CD4-positive, alpha-beta T cell treated with Interleukin-10 for 1 hour (primary cell): ENCODE results near the gene FEZ2.

Source experiments
- DNase-seq: peaks from one replicate; pipeline ENCODE4 v3.0.0-alpha.2; 2020

FEZ2 gene

DNA sequence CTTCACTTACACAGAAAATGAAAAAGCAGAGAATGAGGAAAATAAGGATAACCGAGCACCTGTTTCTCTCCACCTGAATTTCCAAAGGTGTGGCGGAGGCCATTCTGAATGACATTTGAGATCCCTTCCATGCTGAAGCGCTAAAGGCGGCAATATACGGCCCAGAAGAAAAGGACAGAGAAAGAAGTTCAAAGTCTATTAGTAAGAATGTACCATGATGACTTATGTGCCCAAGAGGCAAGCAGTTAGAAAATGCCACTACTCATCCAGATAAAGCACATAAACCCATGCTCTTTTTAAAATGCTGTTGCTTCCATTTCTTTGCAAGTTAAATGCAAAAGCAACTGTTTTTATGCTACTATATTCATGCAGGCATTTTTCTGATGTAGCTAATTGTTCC is 37.2 kb downstream of the FEZ2 start:
- no peak for DNase-seq

- DNase-seq: no peak
These were observed 38.6 kb downstream of the FEZ2 start for GRCh38 chr2:36559221-36559942.

DNA sequence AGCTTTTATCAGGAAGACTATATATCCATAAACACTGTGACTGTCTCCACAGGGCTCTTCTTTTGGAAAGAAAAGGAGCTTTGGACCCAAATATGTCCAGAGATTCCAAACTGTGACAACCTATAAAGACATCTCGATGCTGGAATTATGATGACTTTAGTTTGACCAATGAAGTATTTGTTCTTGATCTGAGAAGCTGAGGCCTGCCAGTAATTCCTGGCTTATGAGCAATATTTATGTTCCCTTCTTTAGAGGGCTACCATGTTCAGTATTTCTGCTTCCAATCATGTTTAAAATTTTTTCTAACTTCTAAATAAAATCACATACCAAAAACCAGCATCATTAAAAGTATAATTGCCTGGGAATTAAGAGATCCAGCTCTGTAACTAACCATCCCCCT is 41.1 kb downstream of the FEZ2 start:
- DNase-seq: no peak

GRCh38 chr2:36555789-36556188 is 42.2 kb downstream of the FEZ2 start:
- DNase-seq: no peak

GRCh38 chr2:36554531-36554930 is 43.4 kb downstream of the FEZ2 start:
- no peak for DNase-seq

DNA sequence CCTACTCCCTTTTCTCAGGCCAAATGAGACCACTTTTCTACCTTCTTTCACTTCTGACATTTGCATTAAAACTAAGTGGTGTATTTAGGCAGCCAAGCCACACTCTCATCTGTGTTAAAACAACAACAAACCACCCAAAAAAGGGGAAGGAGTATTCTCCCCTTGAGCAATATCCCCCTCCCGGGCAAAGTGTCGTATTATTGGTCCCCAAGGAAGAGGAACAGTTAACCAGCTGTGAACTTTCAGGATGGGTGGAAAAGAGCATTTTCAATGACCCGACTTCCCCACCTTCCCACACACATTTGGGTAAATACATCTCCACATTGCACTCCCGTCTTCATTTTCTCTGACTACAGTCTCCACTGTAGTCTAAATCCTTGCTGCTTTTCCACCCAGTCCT is 44.3 kb downstream of the FEZ2 start:
- no peak for DNase-seq

- DNase-seq: no peak
These were observed 48.0 kb downstream of the FEZ2 start for GRCh38 chr2:36550006-36550405.

DNA sequence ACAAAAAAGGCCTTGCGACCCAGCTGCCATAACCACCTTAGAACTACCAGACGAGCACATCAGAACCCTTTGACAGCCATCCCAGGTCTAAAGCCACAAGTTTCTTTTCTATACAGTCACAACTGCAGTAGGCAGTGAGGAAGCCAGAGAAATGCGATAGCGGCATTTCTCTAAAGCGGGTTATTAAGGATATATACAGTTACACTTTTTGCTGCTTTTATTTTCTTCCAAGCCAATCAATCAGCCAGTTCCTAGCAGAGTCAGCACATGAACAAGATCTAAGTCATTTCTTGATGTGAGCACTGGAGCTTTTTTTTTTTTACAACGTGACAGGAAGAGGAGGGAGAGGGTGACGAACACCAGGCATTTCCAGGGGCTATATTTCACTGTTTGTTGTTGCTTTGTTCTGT is 48.8 kb downstream of the FEZ2 start:
- no peak for DNase-seq

- DNase-seq: no peak
These were observed 50.1 kb downstream of the FEZ2 start for GRCh38 chr2:36547906-36548305.

- DNase-seq: no peak
These were observed 52.0 kb downstream of the FEZ2 start for GRCh38 chr2:36545871-36546416.

DNA sequence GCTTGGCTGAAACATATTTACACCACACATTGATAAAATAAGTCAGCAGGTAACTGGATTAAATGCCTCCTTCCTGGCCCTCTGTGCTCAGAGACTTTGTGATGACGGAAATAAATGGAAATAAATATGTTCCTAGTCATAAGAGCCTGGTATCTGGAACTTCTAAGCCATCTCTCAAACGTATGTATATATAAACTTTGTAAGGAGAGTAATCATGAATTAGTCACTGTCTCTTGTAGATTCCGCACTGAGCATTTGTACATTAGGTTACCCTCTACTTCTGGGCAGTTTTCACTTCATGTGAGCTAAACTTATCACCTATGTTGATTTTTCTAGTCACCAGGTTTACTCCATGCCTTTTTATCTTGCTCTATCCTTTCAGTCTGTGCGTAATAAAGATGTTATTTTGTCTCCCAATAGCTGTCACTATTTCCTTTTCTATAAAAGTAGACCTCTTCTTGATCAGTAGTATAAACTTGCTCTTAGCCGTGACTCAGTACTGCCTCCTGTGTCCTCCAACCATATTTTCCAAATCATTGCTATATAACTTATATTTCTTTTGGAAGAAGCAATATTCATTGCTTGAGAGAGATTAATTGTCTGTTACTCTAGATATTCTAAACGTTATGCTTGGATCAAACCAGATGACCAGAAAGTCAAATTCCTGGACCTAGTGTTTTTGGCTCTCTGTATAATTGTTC is 53.2 kb downstream of the FEZ2 start:
- DNase-seq: no peak

DNA sequence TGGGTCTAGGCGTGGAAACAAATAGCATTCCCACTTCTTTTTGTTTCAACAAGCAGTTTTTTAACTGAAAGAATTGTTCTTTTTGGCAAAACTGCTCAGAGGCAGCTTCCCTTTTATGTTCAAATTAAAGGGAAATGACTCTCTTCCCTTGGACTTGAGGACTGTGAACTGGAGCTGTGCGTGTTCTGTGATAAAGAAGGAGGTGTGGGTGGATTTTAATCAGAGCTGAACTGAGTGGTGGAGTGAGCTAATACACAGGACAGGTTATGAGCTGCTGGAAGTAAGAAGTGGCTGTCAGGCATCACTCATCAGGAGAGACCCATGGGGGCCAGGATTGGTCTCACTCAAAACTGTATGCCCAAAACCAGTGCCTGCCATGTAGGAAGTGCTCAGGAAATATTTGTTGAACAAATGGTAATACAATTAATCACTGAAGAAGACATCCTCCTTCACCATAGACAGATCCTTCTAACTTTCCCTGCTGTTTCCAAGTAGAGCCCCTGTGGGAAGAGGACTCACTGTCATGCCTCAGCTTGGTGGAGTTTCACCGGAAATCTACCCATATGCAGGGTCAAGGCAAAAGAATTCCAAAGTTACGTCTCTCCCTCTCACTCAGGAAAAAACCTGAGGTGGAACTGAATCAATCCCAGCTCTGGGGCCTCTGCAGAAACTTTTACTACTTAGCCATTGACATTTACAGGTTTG is 55.9 kb downstream of the FEZ2 start:
- no peak for DNase-seq

GRCh38 chr2:36540986-36541754 is 56.8 kb downstream of the FEZ2 start:
- no peak for DNase-seq

DNA sequence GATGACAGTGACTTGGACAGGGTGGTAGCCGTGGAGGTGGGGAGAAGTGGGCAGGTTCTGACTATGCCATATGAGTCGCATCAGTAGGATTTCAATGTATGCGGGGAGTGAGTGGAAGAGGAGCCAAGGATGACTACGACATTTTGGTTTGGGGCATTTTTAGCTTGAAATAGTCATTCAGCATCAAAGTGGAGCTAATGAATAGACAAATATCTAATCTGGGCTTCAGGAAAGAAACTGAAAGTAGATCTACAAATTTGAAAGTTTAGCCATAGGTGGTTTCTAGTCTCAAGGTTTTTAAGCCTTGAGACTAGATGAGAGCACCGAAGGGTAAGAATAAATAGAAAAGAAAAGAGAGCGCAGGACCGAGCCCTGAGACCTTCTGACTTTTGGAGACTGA is 58.3 kb downstream of the FEZ2 start:
- DNase-seq: no peak

GRCh38 chr2:36538335-36538734 is 59.6 kb downstream of the FEZ2 start:
- DNase-seq: no peak

DNA sequence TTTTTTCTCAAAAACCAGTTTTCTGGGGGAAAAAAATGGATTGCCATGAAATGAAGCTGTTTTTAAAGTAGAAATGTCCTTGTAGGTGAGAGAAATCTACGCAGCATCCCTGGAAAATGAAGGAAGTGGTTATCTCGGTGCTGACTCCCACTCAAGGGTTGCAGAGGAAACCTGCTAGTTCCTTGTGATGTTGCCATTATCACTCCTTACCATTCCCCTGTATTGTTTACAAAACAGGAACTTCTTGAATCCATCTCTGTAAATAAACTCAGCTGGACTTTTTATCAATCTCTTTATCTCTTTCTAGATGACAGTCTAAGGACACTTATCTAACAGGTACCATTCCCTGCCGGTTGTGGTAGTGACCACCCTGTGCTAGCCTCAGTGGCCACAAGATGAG is 61.2 kb downstream of the FEZ2 start:
- DNase-seq: no peak

GRCh38 chr2:36535099-36535498 is 62.9 kb downstream of the FEZ2 start:
- DNase-seq: no peak

GRCh38 chr2:36534275-36534799 is 63.6 kb downstream of the FEZ2 start:
- DNase-seq: no peak

DNA sequence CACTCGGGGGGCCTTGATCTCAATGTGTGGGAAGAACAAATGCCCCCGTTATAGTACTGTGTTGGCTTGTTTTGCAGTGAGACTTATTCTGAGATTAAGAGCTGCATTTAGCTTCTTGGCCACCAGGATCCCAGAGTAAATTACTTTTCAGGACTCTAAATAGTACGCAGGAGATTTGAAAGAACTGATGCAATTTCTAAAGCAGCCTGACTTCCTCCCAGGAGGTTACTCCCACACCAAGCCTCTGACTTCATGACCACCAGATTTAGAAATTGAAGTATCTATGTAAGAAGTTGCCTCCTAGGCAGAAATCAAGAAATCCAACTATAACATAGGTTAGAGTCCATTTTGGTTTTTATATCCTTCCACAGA is 67.0 kb downstream of the FEZ2 start:
- DNase-seq: no peak

- no peak for DNase-seq
These were observed 67.6 kb downstream of the FEZ2 start for GRCh38 chr2:36530178-36530982.

DNA sequence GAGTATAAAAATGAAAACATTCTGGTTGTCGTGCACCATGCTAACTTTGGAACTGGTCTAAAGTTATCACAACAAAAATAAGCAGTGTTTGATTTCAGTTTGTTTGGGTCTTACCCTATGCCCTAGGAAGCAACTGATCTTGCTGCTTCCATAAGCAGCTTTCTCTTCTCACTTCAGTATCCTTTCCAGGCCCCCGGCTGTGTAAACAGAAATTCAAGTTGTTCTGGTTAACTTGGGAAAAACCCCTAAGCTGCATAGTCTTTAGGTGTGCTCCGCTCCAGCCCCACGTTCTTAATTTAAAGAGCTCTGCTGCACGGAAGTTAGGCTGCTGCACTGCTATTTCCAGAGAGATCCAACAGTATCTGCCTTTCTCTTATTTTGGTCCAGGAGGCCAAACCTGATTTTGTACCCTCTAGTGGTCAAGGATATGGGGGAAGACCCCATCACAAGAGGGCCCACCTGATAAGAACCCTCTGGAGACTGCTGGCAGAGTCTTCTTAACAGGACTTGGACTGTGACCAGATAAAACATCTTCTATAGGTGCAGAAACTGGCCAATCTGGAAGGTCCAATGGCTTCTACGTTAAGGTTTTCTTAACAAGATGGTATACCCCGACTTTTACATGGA is 69.1 kb downstream of the FEZ2 start:
- DNase-seq: no peak
